BLaER1 treated with 17β-estradiol and CSF1 and Interleukin-3, amounts not matched to agents 10 nM and 100 nM (cell line): Measurements from ENCODE around the gene CEP131.

ENCODE experiments used
- H3K27ac ChIP-seq, 11 experiments: shearing (Covaris generic); formaldehyde crosslinking; 2 replicates each; pipeline ENCODE4 v1.8.1; 2022
- H3K27me3 ChIP-seq, 11 experiments: shearing (Covaris generic); formaldehyde crosslinking; 2 replicates each; pipeline ENCODE4 v1.8.1; 2022
- H3K36me3 ChIP-seq, 11 experiments: shearing (Covaris generic); formaldehyde crosslinking; 2 replicates each; pipeline ENCODE4 v1.8.1; 2022
- H3K4me1 ChIP-seq, 10 experiments: shearing (Covaris generic); formaldehyde crosslinking; 2 replicates each; pipeline ENCODE4 v1.8.1; 2022
- H3K4me2 ChIP-seq, 11 experiments: shearing (Covaris generic); formaldehyde crosslinking; 2 replicates each; pipeline ENCODE4 v1.8.1; 2022
- H3K4me3 ChIP-seq, 10 experiments: shearing (Covaris generic); formaldehyde crosslinking; 2 replicates each; pipeline ENCODE4 v1.8.1; 2022
- H3K9ac ChIP-seq, 11 experiments: shearing (Covaris generic); formaldehyde crosslinking; 2 replicates each; pipeline ENCODE4 v1.8.1; 2022
- H3K9me3 ChIP-seq, 11 experiments: shearing (Covaris generic); formaldehyde crosslinking; replicated peaks in 1 of 11; 2 replicates each; pipeline ENCODE4 v1.8.1; 2022
- H4K20me1 ChIP-seq, 11 experiments: shearing (Covaris generic); formaldehyde crosslinking; 2 replicates each; pipeline ENCODE4 v1.8.1; 2022
- Cebpa-rat ChIP-seq, 11 experiments: shearing (Covaris generic); IDR thresholded peaks; 2 replicates each; pipeline ENCODE4 v1.8.1; 2022

Gene CEP131

GRCh38 chr17:81196505-81197408 lies 26.0 kb downstream of the CEP131 start:
- no peaks in the 10 kb centered on the region for H3K9me3 ChIP-seq
- H3K4me3 ChIP-seq: no peak overlapping the region
- peak overlapping the region in 8 of 11 experiments; percentile 20 to 52 (median 26); a peak in 13 of 22 replicates for H3K4me2 ChIP-seq
- H3K4me1 ChIP-seq: peaks cover 13 to 43% (median 30%) of the 10 kb centered on the region in 10 experiments
- TF ChIP-seq Cebpa-rat (IDR thresholded peaks at IDR 0.05): no peak
- H3K27ac ChIP-seq: no peak overlapping the region
- H3K36me3 ChIP-seq: peaks cover 0 to 77% (median 59%) of the 10 kb centered on the region in 11 experiments; a peak in 17 of 22 replicates
- H3K9ac ChIP-seq: no peak overlapping the region
- H4K20me1 ChIP-seq: peaks cover 0 to 54% (median 0%) of the 10 kb centered on the region in 11 experiments; a peak in 6 of 22 replicates
- no peaks in the 10 kb centered on the region for H3K27me3 ChIP-seq

- H3K9ac ChIP-seq: no peak overlapping the region
- H3K4me1 ChIP-seq: peaks cover 8 to 35% (median 23%) of the 10 kb centered on the region in 10 experiments
- no peak for TF ChIP-seq Cebpa-rat (IDR thresholded peaks at IDR 0.05)
- no peaks in the 10 kb centered on the region for H3K9me3 ChIP-seq
- no peak overlapping the region for H3K4me2 ChIP-seq
- no peak overlapping the region for H3K4me3 ChIP-seq
- peaks cover 0 to 61% (median 0%) of the 10 kb centered on the region in 11 experiments; a peak in 6 of 22 replicates for H4K20me1 ChIP-seq
- H3K27ac ChIP-seq: no peak overlapping the region
- no peaks in the 10 kb centered on the region for H3K27me3 ChIP-seq
- peaks cover 0 to 85% (median 63%) of the 10 kb centered on the region in 11 experiments; a peak in 17 of 22 replicates for H3K36me3 ChIP-seq
These were observed 26.7 kb downstream of the CEP131 start for GRCh38 chr17:81195941-81196495.

GRCh38 chr17:81194941-81195901 lies 27.5 kb downstream of the CEP131 start:
- H3K9me3 ChIP-seq: no peaks in the 10 kb centered on the region
- peaks cover 0 to 67% (median 0%) of the 10 kb centered on the region in 11 experiments; a peak in 5 of 22 replicates for H4K20me1 ChIP-seq
- no peak overlapping the region for H3K4me3 ChIP-seq
- H3K4me2 ChIP-seq: no peak overlapping the region
- no peaks in the 10 kb centered on the region for H3K27me3 ChIP-seq
- no peak overlapping the region for H3K27ac ChIP-seq
- peaks cover 0 to 93% (median 69%) of the 10 kb centered on the region in 11 experiments; a peak in 18 of 22 replicates for H3K36me3 ChIP-seq
- peaks cover 1 to 27% (median 15%) of the 10 kb centered on the region in 10 experiments for H3K4me1 ChIP-seq
- no peak for TF ChIP-seq Cebpa-rat (IDR thresholded peaks at IDR 0.05)
- 0 out of 22 replicates have a peak overlapping the region, but pooled peaks of 1 of the 11 experiments have one; percentile 24 for H3K9ac ChIP-seq

- no peaks in the 10 kb centered on the region for H3K27me3 ChIP-seq
- no peak overlapping the region for H3K9ac ChIP-seq
- TF ChIP-seq Cebpa-rat (IDR thresholded peaks at IDR 0.05): no peak
- H3K4me1 ChIP-seq: peaks cover 0 to 22% (median 12%) of the 10 kb centered on the region in 10 experiments; a peak in 13 of 20 replicates
- no peak overlapping the region for H3K4me2 ChIP-seq
- no peaks in the 10 kb centered on the region for H3K9me3 ChIP-seq
- H3K27ac ChIP-seq: no peak overlapping the region
- H3K36me3 ChIP-seq: peaks cover 0 to 93% (median 70%) of the 10 kb centered on the region in 11 experiments; a peak in 18 of 22 replicates
- no peak overlapping the region for H3K4me3 ChIP-seq
- H4K20me1 ChIP-seq: peaks cover 0 to 66% (median 0%) of the 10 kb centered on the region in 11 experiments; a peak in 5 of 22 replicates
These were observed 28.5 kb downstream of the CEP131 start for GRCh38 chr17:81194225-81194760.

- H3K4me2 ChIP-seq: no peak overlapping the region
- peaks cover 0 to 19% (median 12%) of the 10 kb centered on the region in 10 experiments; a peak in 13 of 20 replicates for H3K4me1 ChIP-seq
- no peaks in the 10 kb centered on the region for H3K27me3 ChIP-seq
- TF ChIP-seq Cebpa-rat (IDR thresholded peaks at IDR 0.05): no peak
- H3K9ac ChIP-seq: no peak overlapping the region
- H3K36me3 ChIP-seq: peaks cover 0 to 93% (median 68%) of the 10 kb centered on the region in 11 experiments; a peak in 18 of 22 replicates
- no peaks in the 10 kb centered on the region for H3K9me3 ChIP-seq
- H4K20me1 ChIP-seq: peaks cover 0 to 70% (median 0%) of the 10 kb centered on the region in 11 experiments; a peak in 5 of 22 replicates
- H3K27ac ChIP-seq: no peak overlapping the region
- no peak overlapping the region for H3K4me3 ChIP-seq
These were observed 29.1 kb downstream of the CEP131 start for GRCh38 chr17:81193470-81194224.

GRCh38 chr17:81193051-81193410 lies 29.7 kb downstream of the CEP131 start:
- H3K9me3 ChIP-seq: no peaks in the 10 kb centered on the region
- no peak overlapping the region for H3K27ac ChIP-seq
- no peak for TF ChIP-seq Cebpa-rat (IDR thresholded peaks at IDR 0.05)
- H3K36me3 ChIP-seq: peaks cover 0 to 93% (median 66%) of the 10 kb centered on the region in 11 experiments; a peak in 18 of 22 replicates
- no peak overlapping the region for H3K9ac ChIP-seq
- H3K4me2 ChIP-seq: no peak overlapping the region
- peaks cover 0 to 14% (median 12%) of the 10 kb centered on the region in 10 experiments; a peak in 13 of 20 replicates for H3K4me1 ChIP-seq
- H4K20me1 ChIP-seq: peaks cover 0 to 76% (median 0%) of the 10 kb centered on the region in 11 experiments; a peak in 4 of 22 replicates
- H3K4me3 ChIP-seq: no peak overlapping the region
- no peaks in the 10 kb centered on the region for H3K27me3 ChIP-seq

GRCh38 chr17:81192386-81193050 lies 30.2 kb downstream of the CEP131 start:
- H3K9ac ChIP-seq: no peak overlapping the region
- H3K27me3 ChIP-seq: no peaks in the 10 kb centered on the region
- no peak overlapping the region for H3K4me3 ChIP-seq
- H3K4me2 ChIP-seq: no peak overlapping the region
- peaks cover 0 to 89% (median 61%) of the 10 kb centered on the region in 11 experiments; a peak in 18 of 22 replicates for H3K36me3 ChIP-seq
- peaks cover 0 to 81% (median 0%) of the 10 kb centered on the region in 11 experiments; a peak in 5 of 22 replicates for H4K20me1 ChIP-seq
- no peak overlapping the region for H3K27ac ChIP-seq
- H3K9me3 ChIP-seq: no peaks in the 10 kb centered on the region
- no peak for TF ChIP-seq Cebpa-rat (IDR thresholded peaks at IDR 0.05)
- H3K4me1 ChIP-seq: peaks cover 0 to 14% (median 11%) of the 10 kb centered on the region in 10 experiments; a peak in 15 of 20 replicates
